Renal cortex interstitium (tissue), 11 donors: Measurements from ENCODE around the gene TTYH1. TPM values are rescaled to one million over a fixed set of nuclear protein-coding genes. Genes with fewer than 3 reads are reported as not detected.

Experiments used
- DNase-seq, 11 donors: peaks; one replicate each; pipeline ENCODE4 v3.0.0-alpha.2; 2013; ENCODE audit warnings: low read depth in 9 of 11, low spot score in 4 of 11; ENCODE audit errors: extremely low read depth in 1 of 11
- polyA plus RNA-seq, 3 donors: library from polyadenylated mRNA; unstranded; fragments of 120-200 nt; gene quantifications; one replicate each; pipeline ENCODE4 v1.2.1, GENCODE V29; 2013; ENCODE audit not compliant: insufficient read length in 3 of 3

The TTYH1 gene
- polyA plus RNA-seq, 3 donors = 7.7 to 13.5 (median 8.0) TPM

DNA sequence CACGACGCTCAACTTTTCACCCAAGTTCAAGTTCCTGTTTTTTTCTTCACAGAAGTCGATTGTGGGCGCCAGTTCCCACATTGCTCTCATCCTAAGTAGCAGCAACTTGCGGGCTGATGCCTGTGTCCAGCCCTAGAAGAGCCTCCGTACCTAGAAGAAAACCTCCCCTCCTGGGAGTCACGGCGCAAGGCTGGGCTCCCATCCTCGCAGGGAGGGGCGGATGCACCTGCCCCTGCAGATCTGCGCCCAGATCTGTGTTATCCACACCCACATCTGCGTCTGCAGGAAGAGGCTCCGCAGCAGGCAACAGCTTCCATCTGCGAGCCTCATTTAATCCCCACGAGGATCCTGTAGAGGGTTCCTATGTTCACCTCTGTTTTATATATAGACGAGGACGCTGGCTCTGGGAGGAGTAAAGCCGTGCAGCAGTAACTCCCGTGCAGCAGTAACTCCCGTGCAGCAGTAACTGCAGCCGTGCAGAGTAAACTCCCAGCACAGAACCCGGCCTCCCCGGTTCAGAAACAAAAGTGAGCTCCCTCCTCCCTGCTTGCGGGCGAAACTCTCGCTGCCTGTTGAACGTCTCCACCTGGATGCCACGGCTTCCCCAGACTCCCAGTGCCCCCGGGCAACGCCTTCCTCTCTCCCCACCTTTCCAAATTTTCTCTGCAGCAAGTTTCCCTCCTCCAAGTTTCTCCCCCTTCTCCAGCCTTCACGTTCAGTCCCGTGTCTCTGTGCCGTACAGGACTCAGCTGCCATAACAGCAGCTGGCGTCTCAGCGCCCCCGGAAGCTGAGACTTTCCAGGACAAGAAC, 27.1 kb upstream of the TTYH1 start:
- peak in 2 of 11 donors; percentile 15 to 17 for DNase-seq

DNA sequence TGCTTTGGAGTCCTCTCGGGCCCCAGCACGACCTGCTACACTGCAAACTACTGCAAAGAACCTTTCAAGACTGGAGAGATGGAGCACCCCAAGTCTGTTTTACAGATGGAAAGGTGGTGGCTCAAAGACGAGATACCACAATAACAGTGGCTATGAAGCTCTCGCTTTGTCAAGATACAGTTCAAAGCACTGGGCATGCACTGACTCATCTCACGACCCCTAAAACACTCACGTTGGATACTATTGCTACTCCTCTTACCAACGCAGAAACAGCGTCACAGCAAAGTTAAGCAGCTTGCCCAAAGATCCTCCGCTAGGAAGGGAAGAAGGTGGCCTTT, 26.5 kb upstream of the TTYH1 start:
- no peak for DNase-seq

- no peak for DNase-seq
Measured at GRCh38 chr19:54389553-54389952, 25.7 kb upstream of the TTYH1 start.

- peak in 10 of 11 donors; percentile 45 to 74 (median 62) for DNase-seq
Measured at GRCh38 chr19:54390942-54391577, 24.2 kb upstream of the TTYH1 start.

GRCh38 chr19:54391589-54392061, 23.6 kb upstream of the TTYH1 start:
- DNase-seq = no peak

GRCh38 chr19:54392105-54392504, 23.2 kb upstream of the TTYH1 start:
- DNase-seq = no peak

GRCh38 chr19:54393381-54393780, 21.9 kb upstream of the TTYH1 start:
- peak in 1 of 11 donors; percentile 24 for DNase-seq

- DNase-seq = no peak
Measured at GRCh38 chr19:54395685-54396084, 19.6 kb upstream of the TTYH1 start.

- DNase-seq = no peak
Measured at GRCh38 chr19:54399189-54399588, 16.1 kb upstream of the TTYH1 start.

- no peak for DNase-seq
Measured at GRCh38 chr19:54400913-54401312, 14.4 kb upstream of the TTYH1 start.

DNA sequence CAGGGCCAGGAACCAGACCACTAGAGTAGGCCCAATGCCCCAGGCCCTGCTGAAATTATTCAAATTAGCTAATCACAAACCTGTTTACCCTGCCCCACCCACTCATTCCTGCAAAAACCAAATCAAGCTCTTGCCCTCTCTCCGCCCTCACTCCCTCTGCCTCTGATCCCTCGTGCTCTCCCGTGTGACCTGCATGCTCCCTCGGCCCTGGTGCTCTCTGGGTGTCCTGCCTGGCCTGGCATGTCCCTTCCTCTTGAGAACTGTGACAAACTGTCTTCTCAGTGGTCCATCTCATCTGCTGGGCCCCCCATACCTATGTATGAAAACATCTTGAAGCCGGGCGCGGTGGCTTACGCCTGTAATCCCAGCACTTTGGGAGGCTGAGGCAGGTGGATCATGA, 12.2 kb upstream of the TTYH1 start:
- no peak for DNase-seq

DNA sequence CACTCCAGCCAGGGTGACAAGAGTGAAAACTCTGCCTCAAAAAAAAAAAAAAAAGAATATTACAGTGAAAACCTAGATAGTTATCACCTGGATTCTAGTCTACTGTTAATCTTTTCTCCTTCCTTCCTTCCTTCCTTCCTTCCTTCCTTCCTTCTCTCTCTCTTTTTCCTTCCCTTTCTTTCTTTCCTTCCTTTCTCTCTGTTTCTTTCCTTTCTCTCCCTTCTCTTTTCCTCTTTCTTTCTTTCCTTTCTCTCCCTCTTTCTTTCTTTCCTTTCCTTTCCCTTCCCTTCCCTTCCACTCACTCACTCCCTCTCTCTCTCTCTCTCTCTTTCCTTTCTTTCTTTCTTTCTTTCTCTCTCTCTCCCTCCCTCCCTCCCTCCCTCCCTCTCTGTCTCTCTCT, 9.6 kb upstream of the TTYH1 start:
- DNase-seq = no peak

- no peak for DNase-seq
Measured at GRCh38 chr19:54407780-54408179, 7.5 kb upstream of the TTYH1 start.

GRCh38 chr19:54408456-54409026, 6.7 kb upstream of the TTYH1 start:
- no peak for DNase-seq

- DNase-seq = no peak
Measured at GRCh38 chr19:54411033-54411432, 4.2 kb upstream of the TTYH1 start.

DNA sequence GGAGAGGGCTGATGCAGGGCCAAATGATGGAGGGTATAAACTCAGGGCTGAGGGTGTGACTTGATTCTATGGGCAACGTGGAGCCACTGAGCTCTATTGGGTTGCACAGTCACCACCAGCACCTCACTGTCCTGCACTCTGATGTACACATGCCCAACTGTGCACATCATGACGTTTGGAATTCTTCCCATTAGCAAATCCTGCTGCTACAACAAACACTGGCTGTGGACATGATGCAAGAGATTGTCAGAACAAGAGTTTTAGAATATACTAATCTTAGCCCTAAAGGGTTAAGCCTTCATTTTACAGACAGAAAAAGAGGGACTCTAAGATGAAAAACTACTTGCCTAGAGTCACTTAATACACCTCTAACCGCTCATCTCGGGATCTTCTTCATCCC, 2.4 kb upstream of the TTYH1 start:
- DNase-seq = no peak

GRCh38 chr19:54414156-54414555, 1.1 kb upstream of the TTYH1 start:
- DNase-seq = no peak

DNA sequence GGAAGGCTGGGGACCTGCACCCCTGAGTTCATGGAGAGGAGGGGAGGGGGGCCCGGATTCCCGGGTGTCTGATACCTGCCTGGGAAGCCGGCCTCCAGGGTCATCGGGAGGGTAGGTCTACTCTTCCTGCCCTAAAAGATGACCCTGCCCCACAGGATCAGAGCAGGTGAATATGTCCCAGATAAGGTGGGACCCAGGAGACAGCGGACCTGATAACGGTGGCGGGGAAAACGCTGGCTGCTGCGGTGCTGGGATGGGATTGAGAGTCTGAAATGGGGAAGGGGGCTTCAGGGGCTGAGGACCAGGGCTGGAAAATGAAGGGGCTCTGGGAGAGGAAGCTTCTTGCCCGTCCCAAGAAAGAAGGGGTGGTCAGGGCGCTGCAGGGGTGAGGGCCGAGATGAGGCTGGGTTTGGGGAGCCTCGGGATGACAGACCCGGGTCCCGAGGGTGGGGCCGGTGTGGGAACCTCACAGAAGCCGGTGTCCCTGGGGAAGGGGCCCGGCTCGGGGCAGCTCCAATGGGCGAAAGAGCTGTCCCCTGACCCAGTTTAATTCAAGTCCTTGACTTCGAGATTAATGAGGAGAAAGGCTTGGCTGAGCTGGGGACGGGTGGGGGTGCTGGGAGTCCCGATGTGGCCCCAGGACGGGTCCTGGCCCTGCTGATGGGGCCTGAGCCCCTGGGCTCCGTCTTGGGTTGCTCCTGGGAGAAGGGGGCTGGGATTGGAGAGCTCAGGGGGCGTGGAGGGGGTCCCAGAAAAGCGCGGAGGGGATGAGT, 823 bp downstream of the TTYH1 start:
- no peak for DNase-seq

DNA sequence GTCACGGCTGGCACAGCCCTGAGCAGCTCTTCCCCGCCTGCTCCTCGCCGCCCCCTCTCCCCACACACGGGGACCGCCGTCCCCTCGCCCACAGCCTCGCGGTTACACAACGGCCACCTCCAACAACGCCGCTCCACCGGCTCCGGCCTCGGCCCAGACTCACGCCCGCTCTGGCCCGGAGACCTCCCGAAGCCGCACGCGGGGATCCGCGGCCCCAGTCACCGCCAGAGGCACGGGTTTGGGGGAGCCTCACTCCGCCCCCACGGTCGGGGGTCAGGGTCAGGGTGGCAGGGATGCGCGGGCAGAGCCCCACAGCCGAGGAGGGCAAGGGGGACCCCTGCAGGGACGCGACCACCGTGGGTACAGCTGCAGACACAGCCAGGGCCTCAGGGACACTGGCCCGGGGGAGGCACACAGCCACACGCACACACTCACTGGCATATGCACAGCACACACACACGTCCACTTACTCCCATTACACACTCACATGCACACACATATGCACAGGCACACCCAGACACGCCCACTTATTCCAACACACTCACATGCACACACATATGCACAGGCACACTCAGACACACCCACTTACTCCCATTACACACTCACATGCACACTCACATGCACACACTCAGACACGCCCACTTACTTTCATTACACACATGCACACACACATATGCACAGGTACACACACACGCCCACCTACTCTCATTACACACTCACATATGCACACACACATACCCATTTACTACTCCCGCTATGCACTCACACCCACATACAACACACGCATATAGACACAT, 1.6 kb downstream of the TTYH1 start:
- DNase-seq = no peak
